Measurements from ENCODE around the gene CTRL.

Gene CTRL

GRCh38 chr16:67932462-67932840, 789 bp upstream of the CTRL start:
- Mint-ChIP-seq H3K4me1 (peaks cover 30% of the 10 kb centered on the region), H3K36me3 (ENCODE audit: low read depth) (no peaks in the 10 kb centered on the region), H3K9me3 (no peaks in the 10 kb centered on the region), H3K27ac (no peak overlapping the region), H3K4me3 (no peak overlapping the region), H3K27me3 (ENCODE audit: low read depth) (no peaks in the 10 kb centered on the region)
- TF ChIP-seq, protein P1, sequence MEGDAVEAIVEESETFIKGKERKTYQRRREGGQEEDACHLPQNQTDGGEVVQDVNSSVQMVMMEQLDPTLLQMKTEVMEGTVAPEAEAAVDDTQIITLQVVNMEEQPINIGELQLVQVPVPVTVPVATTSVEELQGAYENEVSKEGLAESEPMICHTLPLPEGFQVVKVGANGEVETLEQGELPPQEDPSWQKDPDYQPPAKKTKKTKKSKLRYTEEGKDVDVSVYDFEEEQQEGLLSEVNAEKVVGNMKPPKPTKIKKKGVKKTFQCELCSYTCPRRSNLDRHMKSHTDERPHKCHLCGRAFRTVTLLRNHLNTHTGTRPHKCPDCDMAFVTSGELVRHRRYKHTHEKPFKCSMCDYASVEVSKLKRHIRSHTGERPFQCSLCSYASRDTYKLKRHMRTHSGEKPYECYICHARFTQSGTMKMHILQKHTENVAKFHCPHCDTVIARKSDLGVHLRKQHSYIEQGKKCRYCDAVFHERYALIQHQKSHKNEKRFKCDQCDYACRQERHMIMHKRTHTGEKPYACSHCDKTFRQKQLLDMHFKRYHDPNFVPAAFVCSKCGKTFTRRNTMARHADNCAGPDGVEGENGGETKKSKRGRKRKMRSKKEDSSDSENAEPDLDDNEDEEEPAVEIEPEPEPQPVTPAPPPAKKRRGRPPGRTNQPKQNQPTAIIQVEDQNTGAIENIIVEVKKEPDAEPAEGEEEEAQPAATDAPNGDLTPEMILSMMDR (IDR thresholded peaks at IDR 0.05; ENCODE audit: unreplicated experiment in 3 of 3) = no peak

GRCh38 chr16:67930678-67931211, 917 bp downstream of the CTRL start:
- H3K4me3 Mint-ChIP-seq = no peak overlapping the region
- no peaks in the 10 kb centered on the region for H3K27me3 Mint-ChIP-seq (ENCODE audit: low read depth)
- H3K27ac Mint-ChIP-seq = no peak overlapping the region
- H3K36me3 Mint-ChIP-seq (ENCODE audit: low read depth) = no peaks in the 10 kb centered on the region
- no peaks in the 10 kb centered on the region for H3K9me3 Mint-ChIP-seq
- TF ChIP-seq, protein P1 (IDR thresholded peaks at IDR 0.05; ENCODE audit: unreplicated experiment in 3 of 3) = no peak
- peaks cover 20% of the 10 kb centered on the region for H3K4me1 Mint-ChIP-seq

DNA sequence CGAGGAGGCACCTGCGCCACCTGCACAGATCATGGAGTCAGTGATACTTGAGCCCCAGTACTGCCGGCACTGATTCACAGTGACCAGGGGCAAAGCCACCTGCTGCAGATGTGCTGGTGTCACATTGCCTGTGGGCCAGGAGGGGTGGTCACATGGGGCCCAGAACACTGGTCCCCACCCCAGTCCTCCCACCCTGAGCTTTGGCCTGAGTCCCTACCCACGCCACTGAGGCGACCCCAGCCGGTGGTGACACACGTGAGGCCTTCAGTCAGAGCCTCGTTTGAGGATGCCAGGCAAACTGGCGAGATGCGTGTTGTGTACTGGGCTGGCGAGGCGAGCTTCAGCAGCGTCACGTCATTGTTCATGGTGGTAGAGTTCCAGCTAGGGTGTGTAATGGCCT, 1.5 kb downstream of the CTRL start:
- H3K27me3 Mint-ChIP-seq (ENCODE audit: low read depth) = no peaks in the 10 kb centered on the region
- no peaks in the 10 kb centered on the region for H3K9me3 Mint-ChIP-seq
- H3K4me1 Mint-ChIP-seq = peaks cover 14% of the 10 kb centered on the region
- H3K36me3 Mint-ChIP-seq (ENCODE audit: low read depth) = no peaks in the 10 kb centered on the region
- H3K4me3 Mint-ChIP-seq = no peak overlapping the region
- H3K27ac Mint-ChIP-seq = no peak overlapping the region
- TF ChIP-seq, protein P1 (IDR thresholded peaks at IDR 0.05; ENCODE audit: unreplicated experiment in 3 of 3) = no peak

DNA sequence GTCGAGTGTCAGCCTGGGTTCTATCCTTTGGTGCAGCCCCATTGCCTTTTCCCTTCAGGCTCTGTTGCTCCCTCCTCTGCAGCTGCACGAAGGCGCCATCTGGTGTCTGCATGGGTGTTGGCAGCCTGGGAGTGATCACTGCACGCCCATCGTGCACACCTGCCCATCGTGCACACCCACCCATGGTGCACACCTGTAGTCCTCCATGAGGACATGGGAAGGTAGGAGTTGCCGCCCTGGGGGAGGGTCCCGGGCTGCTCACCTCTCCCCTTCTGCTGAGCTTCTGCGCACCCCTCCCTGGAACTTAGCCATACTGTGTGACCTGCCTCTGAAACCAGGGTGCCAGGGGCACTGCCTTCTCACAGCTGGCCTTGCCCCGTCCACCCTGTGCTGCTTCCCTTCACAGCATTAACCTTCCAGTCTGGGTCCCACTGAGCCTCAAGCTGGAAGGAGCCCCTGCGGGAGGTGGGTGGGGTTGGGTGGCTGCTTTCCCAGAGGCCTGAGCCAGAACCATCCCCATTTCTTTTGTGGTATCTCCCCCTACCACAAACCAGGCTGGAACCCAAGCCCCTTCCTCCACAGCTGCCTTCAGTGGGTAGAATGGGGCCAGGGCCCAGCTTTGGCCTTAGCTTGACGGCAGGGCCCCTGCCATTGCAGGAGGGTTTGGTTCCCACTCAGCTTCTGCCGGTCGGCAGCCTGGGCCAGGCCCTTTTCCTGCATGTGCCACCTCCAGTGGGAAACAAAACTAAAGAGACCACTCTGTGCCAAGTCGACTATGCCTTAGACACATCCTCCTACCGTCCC, 2.9 kb downstream of the CTRL start:
- Mint-ChIP-seq H3K27ac (no peak overlapping the region), H3K4me1 (peaks cover under 1% of the 10 kb centered on the region), H3K36me3 (ENCODE audit: low read depth) (no peaks in the 10 kb centered on the region), H3K27me3 (ENCODE audit: low read depth) (no peaks in the 10 kb centered on the region), H3K9me3 (no peaks in the 10 kb centered on the region), H3K4me3 (no peak overlapping the region)
- TF ChIP-seq, protein P1 (IDR thresholded peaks at IDR 0.05; ENCODE audit: unreplicated experiment in 3 of 3) = peak; percentile 73 to 83 (median 80)

DNA sequence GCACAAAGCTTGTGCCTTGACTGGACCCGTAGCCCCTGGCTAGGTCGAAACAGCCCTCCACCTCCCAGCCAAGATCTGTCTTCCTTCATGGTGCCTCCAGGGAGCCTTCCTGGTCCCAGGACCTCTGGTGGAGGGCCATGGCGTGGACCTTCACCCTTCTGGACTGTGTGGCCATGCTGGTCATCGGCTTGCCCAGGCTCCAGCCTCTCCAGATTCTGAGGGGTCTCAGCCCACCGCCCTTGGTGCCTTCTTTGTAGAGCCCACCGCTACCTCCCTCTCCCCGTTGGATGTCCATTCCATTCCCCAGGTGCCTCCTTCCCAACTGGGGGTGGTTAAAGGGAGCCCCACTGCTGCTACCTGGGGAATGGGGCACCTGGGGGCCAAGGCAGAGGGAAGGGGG, 3.5 kb downstream of the CTRL start:
- Mint-ChIP-seq H3K27ac (no peak overlapping the region), H3K36me3 (ENCODE audit: low read depth) (no peaks in the 10 kb centered on the region), H3K27me3 (ENCODE audit: low read depth) (no peaks in the 10 kb centered on the region), H3K9me3 (no peaks in the 10 kb centered on the region), H3K4me3 (no peak overlapping the region), H3K4me1 (peaks cover 1% of the 10 kb centered on the region)
- TF ChIP-seq, protein P1 (IDR thresholded peaks at IDR 0.05; ENCODE audit: unreplicated experiment in 3 of 3) = no peak

All from nephron (organoid).